ENCODE results near the gene PEDS1. TPM values are rescaled to one million over a fixed set of nuclear protein-coding genes. Genes with fewer than 3 reads are reported as not detected.

The PEDS1 gene
- total and polyA plus RNA-seq, 2 of the 13 experiments (the other 11 are each of a cell fraction or from before 2014, with no cell fraction given) = 30.5 to 93.9 TPM

GRCh38 chr20:50188287-50188688 lies 34.8 kb upstream of the PEDS1 start (continued):
- TF ChIP-seq CBX2 (IDR thresholded peaks at IDR 0.05; ENCODE audit: low read depth, low read length) = no peak
- no peak for TF ChIP-seq CBX2 (CRISPR knock-in tag; IDR thresholded peaks at IDR 0.05; ENCODE audit: low read depth)
- no peak for TF ChIP-seq SUZ12 (IDR thresholded peaks at IDR 0.05; ENCODE audit: low read depth, low read length)
- TF ChIP-seq ZNF737 (CRISPR knock-in tag; IDR thresholded peaks at IDR 0.05; ENCODE audit: borderline replicate concordance) = 0 out of 2 replicates have a peak, but pooled peaks have one; percentile 36
- no peak for TF ChIP-seq STAT6 (CRISPR knock-in tag; IDR thresholded peaks at IDR 0.05; ENCODE audit: borderline replicate concordance)
- TF ChIP-seq HDAC2 (CRISPR knock-in tag; IDR thresholded peaks at IDR 0.05) = no peak
- TF ChIP-seq CERS6 (CRISPR knock-in tag; IDR thresholded peaks at IDR 0.05) = no peak
- TF ChIP-seq DMAP1 (CRISPR knock-in tag; IDR thresholded peaks at IDR 0.05) = no peak
- TF ChIP-seq ZBTB33 (CRISPR knock-in tag; IDR thresholded peaks at IDR 0.05) = no peak
- no peak for TF ChIP-seq ZNF282 (IDR thresholded peaks at IDR 0.05; ENCODE audit: partially characterized antibody)
- no peak for TF ChIP-seq HIVEP1 (CRISPR knock-in tag; IDR thresholded peaks at IDR 0.05)
- no peak for TF ChIP-seq NBN (conservative IDR thresholded peaks at IDR 0.05)
- TF ChIP-seq CENPBD1 (CRISPR knock-in tag; IDR thresholded peaks at IDR 0.05; ENCODE audit: borderline replicate concordance, low read depth) = no peak
- TF ChIP-seq ZNF614 (CRISPR knock-in tag; IDR thresholded peaks at IDR 0.05; ENCODE audit: borderline replicate concordance) = no peak
- TF ChIP-seq GATAD1 (CRISPR knock-in tag; IDR thresholded peaks at IDR 0.05) = no peak
- no peak for TF ChIP-seq PRDM15 (CRISPR knock-in tag; IDR thresholded peaks at IDR 0.05)
- TF ChIP-seq ARNTL (CRISPR knock-in tag; IDR thresholded peaks at IDR 0.05) = no peak
- TF ChIP-seq U2AF1 (optimal IDR thresholded peaks at IDR 0.05; ENCODE audit: low read depth, low read length) = peak; percentile 1
- TF ChIP-seq, protein P1, sequence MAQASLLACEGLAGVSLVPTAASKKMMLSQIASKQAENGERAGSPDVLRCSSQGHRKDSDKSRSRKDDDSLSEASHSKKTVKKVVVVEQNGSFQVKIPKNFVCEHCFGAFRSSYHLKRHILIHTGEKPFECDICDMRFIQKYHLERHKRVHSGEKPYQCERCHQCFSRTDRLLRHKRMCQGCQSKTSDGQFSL (CRISPR knock-in tag; IDR thresholded peaks at IDR 0.05) = no peak
- TF ChIP-seq SOX5 (CRISPR knock-in tag; IDR thresholded peaks at IDR 0.05; ENCODE audit: borderline replicate concordance) = no peak
- no peak for TF ChIP-seq RARA (CRISPR knock-in tag; IDR thresholded peaks at IDR 0.05)
- TF ChIP-seq HOXD1 (CRISPR knock-in tag; IDR thresholded peaks at IDR 0.05) = no peak
- TF ChIP-seq ESRRA (CRISPR knock-in tag; IDR thresholded peaks at IDR 0.05; ENCODE audit: low read depth) = no peak

Data from HepG2 (cell line).